HG03025 (cell line): Measurements from ENCODE around the gene KRTAP5-7.
"Not testable (repeated sequence)": the region's sequence is repeated elsewhere in the genome, so short reads cannot be mapped to it uniquely, and the experiment has no call there.

ENCODE experiments used
- ATAC-seq: cut with Tn5 transposase; IDR thresholded peaks from one replicate; pipeline ENCODE4 v1.9.1; 2021; ENCODE audit warnings: mild to moderate bottlenecking, moderate library complexity; ENCODE audit not compliant: unreplicated experiment, low FRiP score

KRTAP5-7 gene, protein sequence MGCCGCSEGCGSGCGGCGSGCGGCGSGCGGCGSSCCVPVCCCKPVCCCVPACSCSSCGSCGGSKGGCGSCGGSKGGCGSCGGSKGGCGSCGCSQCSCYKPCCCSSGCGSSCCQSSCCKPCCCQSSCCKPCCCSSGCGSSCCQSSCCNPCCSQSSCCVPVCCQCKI

DNA sequence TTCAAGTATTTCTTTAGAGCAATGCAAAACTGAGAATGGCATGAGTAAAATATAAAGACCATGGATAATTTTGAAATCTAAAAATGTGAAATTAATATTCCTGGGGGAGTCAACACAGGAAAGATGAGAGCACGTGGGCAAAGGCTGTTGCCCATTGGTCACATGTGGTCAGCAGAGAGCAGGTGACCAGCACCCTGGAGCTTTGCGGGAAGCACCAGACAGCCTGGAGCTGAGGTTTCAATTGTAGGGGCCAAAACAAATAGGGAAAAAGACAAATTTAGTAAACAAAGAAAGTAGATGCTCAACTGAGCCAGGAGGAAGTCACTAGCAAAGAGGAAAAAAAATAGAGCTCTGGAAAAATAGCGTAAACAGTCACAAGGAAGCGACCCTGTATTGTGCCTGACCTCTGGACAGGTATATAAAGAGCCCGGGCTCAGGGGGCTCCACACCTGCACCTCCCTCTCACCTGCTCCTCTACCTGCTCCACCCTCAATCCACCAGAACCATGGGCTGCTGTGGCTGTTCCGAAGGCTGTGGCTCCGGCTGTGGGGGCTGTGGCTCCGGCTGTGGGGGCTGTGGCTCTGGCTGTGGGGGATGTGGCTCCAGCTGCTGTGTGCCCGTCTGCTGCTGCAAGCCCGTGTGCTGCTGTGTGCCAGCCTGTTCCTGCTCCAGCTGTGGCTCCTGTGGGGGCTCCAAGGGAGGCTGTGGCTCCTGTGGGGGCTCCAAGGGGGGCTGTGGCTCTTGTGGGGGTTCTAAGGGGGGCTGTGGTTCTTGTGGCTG, at the start of gene KRTAP5-7:
TSS of gene KRTAP5-7 (plus strand) at position 472 of the 780 bp plus-strand sequence. CDS start at position 506, 34 bp downstream.
- ATAC-seq, result not testable (repeated sequence)

DNA sequence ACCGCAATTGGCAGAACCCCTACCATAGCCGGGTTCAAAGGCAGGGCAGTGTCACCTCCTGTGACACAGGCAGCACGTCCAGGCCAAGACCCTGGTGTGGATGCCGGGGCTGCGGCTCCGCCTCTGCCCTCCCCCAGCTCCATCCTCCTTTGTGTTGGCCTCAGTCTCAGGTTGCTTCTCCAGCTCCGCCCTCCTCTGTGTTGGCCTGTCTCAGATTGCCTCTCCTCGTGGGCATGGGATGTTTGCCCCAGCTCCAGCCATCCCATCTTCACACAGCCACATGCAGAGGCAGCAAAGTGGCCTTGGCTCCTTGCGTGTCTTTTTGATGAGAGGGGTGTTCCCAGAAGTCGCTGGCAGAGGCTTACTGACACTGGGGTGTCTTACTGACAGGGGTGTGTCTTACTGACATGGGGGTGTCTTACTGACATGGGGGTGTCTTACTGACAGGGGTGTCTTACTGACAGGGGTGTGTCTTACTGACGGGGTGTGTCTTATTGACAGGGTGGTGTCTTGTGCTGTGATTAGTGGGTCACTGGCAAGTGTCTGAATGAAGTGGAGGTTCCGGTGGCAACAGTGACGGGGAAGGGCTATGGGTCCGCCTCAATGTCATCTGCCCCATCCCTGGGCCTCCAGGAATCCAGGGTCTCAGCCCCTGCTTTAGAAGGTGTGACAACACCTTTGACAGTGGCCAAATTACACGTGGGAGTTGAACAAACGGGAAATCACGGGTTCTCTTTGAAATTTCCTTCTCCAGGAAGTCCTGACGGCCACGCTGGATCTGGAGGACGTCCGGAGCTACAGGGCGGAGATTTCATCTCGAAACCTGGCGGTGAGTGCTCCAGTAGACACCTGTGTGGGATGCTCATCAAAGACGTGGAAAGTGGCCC, 49.2 kb upstream of the KRTAP5-7 start:
- ATAC-seq, result no peak

DNA sequence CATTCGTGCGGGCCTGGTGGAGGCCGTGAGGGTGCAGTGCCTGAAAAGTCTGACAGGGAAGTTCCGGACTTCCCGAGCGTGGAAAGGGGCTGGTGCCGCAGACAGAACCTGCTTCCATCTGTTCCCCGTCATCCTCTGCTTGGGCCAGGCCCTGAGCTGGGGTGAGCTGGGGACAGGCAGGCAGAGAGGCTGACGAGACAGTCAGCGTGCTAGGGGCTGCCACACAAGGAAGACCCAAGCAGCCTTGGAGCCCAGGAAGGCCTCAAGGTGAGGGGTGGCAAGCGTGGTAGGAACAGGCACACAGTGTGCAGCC, 48.6 kb upstream of the KRTAP5-7 start:
- ATAC-seq, result no peak

DNA sequence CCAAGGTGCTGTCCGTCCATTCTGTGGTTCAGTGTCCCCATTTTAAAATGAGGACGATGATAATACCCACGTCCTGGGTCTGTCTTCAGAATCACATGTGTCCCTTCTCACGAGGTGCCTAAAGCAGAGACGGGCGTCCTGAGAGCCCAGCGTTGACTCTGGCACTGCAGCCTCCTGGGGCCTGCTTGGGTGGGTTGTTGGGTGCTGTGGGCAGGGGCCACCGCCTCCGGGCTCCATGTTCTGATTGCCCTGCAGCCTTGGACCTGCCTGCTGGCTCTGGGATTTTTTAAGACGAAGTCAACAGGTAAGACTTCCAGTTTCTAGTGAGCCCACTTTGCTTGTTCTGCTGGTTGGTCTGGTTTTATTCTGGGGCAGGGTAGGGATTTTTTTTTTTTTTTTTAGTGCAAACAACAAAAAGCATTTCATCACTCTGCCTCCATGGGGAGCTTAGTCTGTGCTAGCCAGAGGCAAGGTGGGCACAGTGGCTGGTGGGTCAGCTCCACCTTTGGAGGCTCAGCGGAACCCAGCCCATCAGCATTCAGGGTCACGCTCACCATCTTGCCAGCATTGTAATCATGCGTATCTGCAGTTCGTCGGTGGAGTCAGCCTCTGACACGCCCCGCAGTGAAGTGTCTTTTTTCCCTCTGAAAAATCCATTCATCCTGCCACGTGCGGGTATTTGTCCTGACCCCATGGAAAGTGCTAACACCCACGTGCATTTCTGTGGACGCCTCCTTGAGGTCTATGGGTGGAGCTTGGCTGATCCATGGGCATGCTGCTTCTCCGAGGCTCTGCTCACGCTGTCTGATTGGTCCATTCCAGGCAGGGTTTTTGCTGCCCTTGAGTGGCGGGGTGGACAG, 45.7 kb upstream of the KRTAP5-7 start:
- ATAC-seq, result no peak

DNA sequence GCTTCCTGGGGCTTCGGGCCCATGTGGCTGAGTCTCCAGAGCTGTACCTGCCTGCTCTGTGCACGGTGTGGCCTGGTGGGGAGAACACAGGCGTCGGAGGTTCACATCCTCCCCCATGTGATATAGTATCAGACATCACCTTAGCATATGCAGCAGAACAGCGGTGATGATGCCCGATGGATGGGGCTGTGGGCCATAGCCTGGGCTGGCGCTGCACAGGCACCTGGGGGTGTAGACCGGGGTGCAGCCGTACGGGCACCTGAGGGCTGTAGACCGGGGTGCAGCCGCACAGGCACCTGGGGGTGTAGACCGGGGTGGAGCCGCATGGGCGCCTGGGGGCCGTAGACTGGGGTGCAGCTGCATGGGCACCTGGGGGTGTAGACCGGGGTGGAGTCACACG, 44.9 kb upstream of the KRTAP5-7 start:
- ATAC-seq, result no peak

DNA sequence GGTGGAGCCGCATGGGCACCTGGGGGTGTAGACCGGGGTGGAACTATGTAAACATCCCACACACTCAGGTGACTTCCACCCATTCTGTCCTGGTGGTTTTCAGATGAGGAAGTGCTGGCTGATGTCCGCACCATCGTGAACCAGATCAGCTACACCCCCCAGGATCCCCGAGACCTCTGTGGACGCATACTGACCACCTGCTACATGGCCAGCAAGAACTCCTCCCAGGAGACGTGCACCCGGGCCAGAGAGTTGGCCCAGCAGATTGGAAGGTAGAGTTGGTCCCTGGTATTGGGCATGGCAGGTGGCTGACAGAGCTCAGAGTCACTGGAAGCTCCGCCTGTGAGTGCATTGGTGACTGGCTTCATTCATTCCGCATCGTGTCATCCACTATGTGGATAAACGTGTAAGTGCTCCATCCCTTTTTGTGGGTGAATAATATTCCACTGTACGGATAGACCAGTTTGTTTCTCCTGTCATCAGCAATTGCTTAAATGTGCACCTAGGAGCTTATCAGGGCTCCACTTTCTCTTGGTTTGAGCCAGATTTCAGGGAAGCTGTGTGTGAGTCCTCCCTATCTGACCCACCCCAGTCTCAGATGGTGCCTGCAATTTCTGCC, 44.2 kb upstream of the KRTAP5-7 start:
- ATAC-seq, result no peak

DNA sequence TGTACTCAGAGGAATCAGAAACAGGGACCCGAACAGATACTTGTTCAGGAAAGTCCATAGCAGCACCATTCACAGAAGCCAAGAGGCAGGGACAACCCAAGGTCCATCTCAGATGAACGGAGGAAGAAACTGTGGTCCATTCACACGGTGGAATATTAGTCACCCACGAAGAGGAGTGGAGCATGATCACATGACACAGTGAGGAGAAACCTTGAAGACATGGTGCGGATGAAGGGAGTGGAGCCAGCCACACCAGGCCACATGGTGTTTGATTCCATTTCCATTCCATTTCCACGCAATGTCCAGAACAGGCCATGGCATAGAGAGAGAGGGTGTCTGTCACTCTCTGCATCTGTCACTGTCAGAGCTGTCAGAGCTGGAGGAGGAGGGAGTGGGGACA, 43.4 kb upstream of the KRTAP5-7 start:
- ATAC-seq, result no peak

DNA sequence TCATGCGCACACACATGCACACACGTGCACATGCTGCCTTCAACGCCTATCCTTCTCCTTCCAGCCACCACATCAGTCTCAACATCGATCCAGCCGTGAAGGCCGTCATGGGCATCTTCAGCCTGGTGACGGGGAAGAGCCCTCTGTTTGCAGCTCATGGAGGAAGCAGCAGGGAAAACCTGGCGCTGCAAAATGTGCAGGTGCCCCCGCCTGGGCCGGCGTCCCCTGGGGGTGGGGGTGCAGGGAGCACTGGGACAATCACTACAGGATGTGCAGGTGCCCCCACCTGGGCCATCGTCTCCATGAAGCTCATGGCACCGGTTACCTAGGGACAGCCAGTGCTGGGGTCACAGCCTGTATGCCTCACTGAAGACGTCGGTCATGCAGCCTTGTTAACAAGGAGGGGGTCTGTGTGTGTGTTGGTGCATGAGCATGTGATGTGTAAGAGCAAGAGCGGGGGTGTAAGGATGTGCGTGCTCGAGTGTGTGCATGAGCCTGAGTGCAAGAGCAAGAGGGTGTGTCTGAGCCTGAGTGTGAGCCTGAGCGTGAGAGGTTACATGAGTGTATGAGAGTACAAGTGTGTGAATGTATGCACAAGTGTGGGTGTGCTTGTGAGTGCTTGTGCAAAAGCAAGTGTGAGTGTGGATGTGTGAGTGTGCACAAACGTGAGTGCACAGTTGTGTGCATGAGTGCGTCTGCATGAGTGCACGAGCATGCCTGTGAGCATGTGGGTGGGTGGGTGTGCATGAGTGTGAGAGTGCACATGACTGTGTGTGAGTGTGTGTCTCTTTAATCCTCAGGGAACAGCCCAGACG, 42.6 kb upstream of the KRTAP5-7 start:
- no peak for ATAC-seq

DNA sequence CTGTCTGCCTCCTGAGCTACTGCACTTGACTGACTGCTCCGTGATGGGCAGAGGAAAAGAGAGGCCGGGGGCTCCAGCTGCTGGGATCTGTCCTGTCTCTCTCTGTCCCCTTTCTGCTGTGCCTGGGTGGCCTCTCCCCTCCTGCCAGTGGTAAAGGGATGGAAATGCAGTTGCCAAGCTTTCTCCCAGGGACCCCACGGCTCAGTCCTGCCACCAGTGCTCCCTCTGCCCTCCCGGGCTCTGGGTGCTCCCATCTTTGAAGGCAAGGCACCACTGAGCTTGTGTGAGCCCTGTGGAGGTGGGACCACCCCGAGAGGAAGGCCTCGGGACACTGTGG, 42.0 kb upstream of the KRTAP5-7 start:
- ATAC-seq, result no peak

DNA sequence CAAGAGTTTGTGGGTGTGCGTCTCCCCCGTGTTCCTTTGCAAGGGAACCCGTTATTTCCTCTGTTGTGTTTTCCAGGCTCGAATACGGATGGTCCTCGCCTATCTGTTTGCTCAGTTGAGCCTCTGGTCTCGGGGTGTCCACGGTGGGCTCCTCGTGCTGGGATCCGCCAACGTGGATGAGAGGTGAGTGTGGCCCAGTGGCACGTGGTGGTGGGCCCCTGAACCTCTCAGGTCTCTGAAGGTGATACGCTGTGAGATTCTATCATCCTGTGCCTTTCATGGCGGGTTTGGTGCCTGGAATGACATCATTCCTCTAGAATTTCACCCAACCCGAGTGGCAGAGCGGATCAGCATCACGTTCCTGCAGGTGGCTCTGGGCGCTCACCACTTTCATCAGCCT, 41.6 kb upstream of the KRTAP5-7 start:
- ATAC-seq, result no peak

DNA sequence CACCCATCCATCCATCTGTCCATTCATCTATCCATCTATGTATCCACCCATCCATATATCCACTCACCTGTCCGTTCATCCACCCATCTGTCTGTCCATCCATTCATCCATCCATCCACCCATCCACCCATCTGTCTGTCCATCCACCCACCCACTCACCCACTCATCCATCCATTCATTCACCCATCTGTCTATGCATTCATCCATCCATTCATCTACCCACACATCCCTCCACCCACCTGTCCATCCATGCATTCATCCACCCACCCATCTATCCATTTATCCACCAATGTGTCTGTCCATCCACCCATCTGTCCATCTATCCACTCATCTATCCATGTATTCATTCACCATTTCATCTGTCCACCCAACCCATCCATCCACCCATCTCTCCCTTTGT, 40.7 kb upstream of the KRTAP5-7 start:
- no peak for ATAC-seq

DNA sequence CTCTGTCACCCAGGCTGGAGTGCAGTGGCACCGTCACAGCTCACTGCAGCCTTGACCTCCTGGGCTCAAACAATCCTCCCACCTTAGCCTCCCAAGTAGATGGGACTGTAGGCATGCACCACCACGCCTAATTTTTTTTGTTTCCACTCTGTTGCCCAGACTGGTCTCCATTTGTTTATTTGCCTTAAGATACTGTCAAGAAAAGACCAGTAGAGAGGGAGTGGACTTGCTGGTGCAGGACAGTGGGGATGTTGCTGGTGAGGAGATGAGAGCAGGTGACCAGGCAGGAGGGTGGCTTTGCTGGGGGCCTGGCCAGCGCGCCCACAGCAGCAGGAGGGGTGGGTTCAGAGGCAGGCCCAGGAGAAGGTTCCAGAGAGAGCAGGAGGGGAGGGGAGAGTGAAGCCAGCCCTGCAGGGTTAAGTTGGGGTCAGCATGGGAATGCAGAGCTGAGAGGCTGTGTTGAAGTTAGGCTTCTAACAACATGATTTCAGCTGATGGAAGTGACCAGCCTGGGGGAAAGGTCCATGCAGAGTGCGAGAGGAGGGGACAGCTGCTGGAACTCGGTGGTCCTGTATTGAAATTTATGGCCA, 38.3 kb upstream of the KRTAP5-7 start:
- no peak for ATAC-seq

DNA sequence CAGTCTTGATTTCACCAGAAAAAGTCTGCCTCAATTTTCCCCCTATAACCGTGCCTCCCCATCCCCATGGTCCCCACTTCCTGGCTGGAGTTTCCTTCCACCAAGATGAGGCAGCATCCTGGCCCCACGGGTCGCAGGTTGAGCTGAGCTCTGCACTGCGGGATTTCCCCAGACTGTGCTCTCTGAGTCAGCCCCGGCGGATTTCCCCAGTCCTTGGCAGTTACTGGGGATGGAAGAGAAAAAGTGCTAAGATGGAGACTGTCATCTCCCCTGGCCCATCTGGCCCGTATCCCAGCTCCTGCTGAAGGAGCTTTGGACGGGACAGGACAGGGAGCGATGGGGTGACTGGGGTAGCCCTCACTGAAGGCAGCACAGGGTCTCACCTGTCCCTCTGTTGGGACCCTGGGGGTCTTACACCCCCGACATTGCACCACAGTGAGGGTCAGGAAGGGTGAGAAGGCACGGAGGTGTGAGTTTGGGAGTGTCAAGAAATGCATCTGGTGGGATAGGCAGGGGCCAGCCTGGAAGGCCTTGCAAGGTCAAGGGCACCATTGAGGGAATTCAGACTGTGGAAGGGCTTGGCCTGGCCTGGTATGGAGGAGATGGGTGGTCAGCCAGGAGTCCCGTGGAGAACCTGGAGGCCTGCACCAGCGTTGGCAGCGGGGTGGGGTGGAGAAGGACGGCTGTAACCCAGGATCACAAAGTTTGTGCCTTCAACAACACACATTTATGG, 37.6 kb upstream of the KRTAP5-7 start:
- ATAC-seq, result no peak

DNA sequence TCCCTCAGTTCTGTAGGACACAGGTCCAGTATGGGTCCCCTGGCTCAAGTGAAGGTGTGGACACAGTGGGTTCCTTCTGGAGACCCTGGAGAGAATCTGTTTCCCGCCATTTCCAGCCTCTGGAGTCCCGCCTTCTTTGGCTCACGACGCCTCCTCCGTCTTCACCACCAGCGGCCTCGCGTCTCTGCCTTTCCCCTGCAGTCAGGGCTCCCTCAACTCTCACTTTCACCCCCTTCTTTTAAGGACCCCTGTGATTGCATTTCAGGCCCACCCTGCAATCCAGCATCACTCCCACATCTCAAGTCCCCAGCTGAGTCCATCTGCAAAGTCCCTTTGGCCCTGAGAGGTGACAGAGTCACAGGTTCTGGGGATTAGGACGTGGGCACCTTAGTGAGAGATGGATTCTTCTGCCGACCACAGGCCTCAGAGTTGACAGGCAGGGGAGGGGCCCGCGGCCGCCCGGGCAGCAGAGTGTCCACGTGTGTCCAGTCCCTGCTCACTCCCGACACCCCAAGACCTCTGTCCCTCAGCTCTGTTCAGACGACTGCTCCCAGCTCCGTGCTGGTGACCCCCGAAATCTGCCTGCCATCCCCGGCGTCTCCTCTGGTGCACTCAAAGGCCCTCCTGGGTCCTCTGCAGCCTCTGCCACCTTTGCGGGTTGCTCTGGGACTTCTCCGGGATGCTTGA, 36.9 kb upstream of the KRTAP5-7 start:
- ATAC-seq, result no peak

DNA sequence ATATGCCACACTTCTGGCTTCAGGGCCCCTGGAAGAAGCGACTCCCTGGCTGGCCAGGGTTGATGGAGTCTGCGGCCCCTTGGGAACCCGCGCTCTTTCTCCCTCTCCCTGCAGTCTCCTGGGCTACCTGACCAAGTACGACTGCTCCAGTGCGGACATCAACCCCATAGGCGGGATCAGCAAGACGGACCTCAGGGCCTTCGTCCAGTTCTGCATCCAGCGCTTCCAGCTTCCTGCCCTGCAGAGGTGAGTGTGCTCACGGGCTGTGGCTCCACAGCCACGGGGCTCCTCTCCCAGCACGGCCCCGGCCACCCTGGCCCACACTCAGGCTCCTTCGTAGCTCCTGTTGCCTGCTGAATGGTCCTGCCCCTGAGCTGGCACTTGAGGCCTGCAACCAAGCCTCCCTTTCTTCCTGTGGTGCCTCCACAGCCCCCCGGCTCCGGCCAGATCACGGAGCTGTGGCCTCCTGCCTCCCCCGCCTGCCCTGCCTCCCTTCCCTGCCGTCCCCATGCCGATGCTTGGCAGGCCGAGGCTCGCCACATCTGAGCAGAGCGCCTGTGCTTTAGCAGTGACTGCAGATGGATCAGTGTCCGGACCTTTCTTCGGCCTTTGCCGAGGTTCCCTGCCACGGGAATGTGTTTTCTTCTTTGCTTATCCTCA, 36.2 kb upstream of the KRTAP5-7 start:
- ATAC-seq, result no peak

DNA sequence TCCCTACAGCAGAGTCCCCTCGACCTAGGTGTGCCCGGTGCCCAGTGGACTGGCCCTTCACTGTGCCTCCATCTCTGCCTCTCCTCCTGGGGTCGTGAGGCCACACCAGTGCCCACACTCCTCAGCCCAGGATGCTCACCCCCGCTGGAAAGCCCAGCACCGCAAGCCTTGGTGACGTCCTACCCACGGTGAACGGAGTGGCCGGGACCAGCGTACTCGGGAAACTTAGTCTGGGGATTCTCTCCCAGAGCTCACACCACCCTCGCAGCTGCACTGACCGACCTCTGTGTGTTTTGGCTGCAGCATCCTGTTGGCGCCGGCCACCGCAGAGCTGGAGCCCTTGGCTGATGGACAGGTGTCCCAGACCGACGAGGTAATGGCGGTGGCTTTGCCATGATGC, 35.5 kb upstream of the KRTAP5-7 start:
- ATAC-seq, result no peak

DNA sequence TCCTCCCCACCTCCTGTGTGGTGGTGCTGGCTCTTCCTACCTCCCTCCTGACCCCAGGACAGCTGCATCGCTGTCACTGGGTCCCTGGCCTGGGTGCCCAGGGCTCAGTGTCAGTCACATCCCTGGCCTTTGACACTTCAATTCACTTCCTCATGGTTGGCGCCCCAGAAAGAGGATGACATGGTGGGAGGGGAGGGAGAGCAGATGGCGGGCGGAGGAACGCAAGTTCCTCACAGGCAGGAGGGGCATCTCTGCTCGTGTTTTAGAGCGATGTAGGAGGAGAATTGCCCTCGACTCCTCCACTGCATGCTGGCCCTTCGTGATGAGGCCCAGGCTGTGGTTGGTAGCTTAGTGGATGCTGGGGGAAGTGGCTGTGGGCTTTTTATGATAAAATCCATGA, 35.1 kb upstream of the KRTAP5-7 start:
- ATAC-seq, result no peak
